Kidney (tissue), 14 donors: ENCODE data around the gene CA10. TPM values are rescaled to one million over a fixed set of nuclear protein-coding genes. Genes with fewer than 3 reads are reported as not detected.

Experiments used
- DNase-seq, 5 donors: peaks; one replicate each; pipeline ENCODE4 v3.0.0-alpha.2; 2013 to 2020
- FAIRE-seq: peaks from 2 replicates; lab custom pipeline; 2012; peaks lifted over from hg19 to GRCh38; lab: Jason Lieb, UNC
- H3K27ac ChIP-seq, 2 donors: one replicate each; pipeline ENCODE4 v1.7.0; 2013; ENCODE audit warnings: low read depth in 2 of 2, low read length in 2 of 2, inconsistent platforms in 1 of 2
- H3K27me3 ChIP-seq: one replicate; pipeline ENCODE4 v1.7.1; 2013; ENCODE audit warnings: low read length, inconsistent platforms; ENCODE audit not compliant: control insufficient read depth, insufficient read depth
- H3K36me3 ChIP-seq, 3 donors: one replicate each; pipeline versions ENCODE4 v1.7.0 to v1.7.1; 2013; ENCODE audit warnings: low read length in 3 of 3, control low read depth in 1 of 3, inconsistent platforms in 1 of 3; ENCODE audit not compliant: insufficient read depth in 3 of 3, control insufficient read depth in 2 of 3
- H3K4me1 ChIP-seq, 3 donors: one replicate each; pipeline versions ENCODE4 v1.7.0 to v1.7.1; 2013; ENCODE audit warnings: low read length in 3 of 3, inconsistent platforms in 1 of 3, low read depth in 1 of 3; ENCODE audit not compliant: control insufficient read depth in 2 of 3, insufficient read depth in 2 of 3
- H3K4me3 ChIP-seq, 3 donors: one replicate each; pipeline versions ENCODE4 v1.7.0 to v1.8.1; 2013; ENCODE audit warnings: low read length in 3 of 3, control low read depth in 1 of 3, inconsistent platforms in 1 of 3
- H3K9ac ChIP-seq, 3 donors: one replicate each; pipeline versions ENCODE4 v1.7.0 to v1.7.1; 2013; ENCODE audit warnings: low read length in 3 of 3, control low read depth in 1 of 3, inconsistent platforms in 1 of 3
- H3K9me3 ChIP-seq, 3 donors: one replicate each; pipeline versions ENCODE4 v1.7.0 to v1.7.1; 2013; ENCODE audit warnings: low read length in 3 of 3, control low read depth in 1 of 3, inconsistent platforms in 1 of 3; ENCODE audit not compliant: control insufficient read depth in 2 of 3, insufficient read depth in 1 of 3
- intact Hi-C: fragments of 100-400 bp; cut with DNase I; formaldehyde crosslinking; loops from one replicate; pipeline ENCODE4 v1.11.1; 2022
- polyA plus RNA-seq: library from polyadenylated mRNA; stranded (reverse); fragments of 350-450 nt; fragmentation: Illumina TruSeq; extraction: RNeasy Lipid Tissue Mini Kit (QIAGEN cat#74804); gene quantifications from one replicate; pipeline ENCODE4 v1.2.3, GENCODE V29; 2014; ENCODE audit warnings: low read depth, low replicate concordance; ENCODE audit not compliant: insufficient read depth
- total RNA-seq: library from RNA; stranded (reverse); fragmentation: NEBNext Ultra II Directional; extraction: Animal tissue kit (Norgen Biotek cat#: 25700); gene quantifications from one replicate; pipeline ENCODE4 v1.2.1, GENCODE V29; 2021
- TF ChIP-seq, protein P1 (sequence below): IDR thresholded peaks from 3 replicates; pipeline ENCODE4 v1.5.1; 2012; ENCODE audit warnings: mild to moderate bottlenecking, moderate library complexity, borderline replicate concordance; ENCODE audit not compliant: insufficient read depth; ENCODE audit errors: extremely low read depth
- donor health status: control.
- donor health status: control.
- donor health status: control.
- donor health status: control.
- donor health status: control.
- donor health status: DM: yes; HTN: yes; CAD: no.
- donor health status: Normal renal cell carcinoma (clear cell type).

The CA10 gene
- total and polyA plus RNA-seq, 2 donors from 2014 or later, result 3.7 to 9.8 TPM

- no peaks in the 10 kb centered on the region for H3K27me3 ChIP-seq
- H3K9me3 ChIP-seq, result no peaks in the 10 kb centered on the region
- H3K4me1 ChIP-seq, result no peaks in the 10 kb centered on the region
- no peak overlapping the region for H3K9ac ChIP-seq
- H3K4me3 ChIP-seq, result no peak overlapping the region
- H3K27ac ChIP-seq, result no peak overlapping the region
- FAIRE-seq (no peak), DNase-seq (peak in 2 of 5 donors; percentile 11 to 21)
- intact Hi-C loops, result no loop called here
- no peaks in the 10 kb centered on the region for H3K36me3 ChIP-seq
- TF ChIP-seq, protein P1, sequence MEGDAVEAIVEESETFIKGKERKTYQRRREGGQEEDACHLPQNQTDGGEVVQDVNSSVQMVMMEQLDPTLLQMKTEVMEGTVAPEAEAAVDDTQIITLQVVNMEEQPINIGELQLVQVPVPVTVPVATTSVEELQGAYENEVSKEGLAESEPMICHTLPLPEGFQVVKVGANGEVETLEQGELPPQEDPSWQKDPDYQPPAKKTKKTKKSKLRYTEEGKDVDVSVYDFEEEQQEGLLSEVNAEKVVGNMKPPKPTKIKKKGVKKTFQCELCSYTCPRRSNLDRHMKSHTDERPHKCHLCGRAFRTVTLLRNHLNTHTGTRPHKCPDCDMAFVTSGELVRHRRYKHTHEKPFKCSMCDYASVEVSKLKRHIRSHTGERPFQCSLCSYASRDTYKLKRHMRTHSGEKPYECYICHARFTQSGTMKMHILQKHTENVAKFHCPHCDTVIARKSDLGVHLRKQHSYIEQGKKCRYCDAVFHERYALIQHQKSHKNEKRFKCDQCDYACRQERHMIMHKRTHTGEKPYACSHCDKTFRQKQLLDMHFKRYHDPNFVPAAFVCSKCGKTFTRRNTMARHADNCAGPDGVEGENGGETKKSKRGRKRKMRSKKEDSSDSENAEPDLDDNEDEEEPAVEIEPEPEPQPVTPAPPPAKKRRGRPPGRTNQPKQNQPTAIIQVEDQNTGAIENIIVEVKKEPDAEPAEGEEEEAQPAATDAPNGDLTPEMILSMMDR, result no peak
Observed at GRCh38 chr17:51913491-51914205, 244.9 kb downstream of the CA10 start.

DNA sequence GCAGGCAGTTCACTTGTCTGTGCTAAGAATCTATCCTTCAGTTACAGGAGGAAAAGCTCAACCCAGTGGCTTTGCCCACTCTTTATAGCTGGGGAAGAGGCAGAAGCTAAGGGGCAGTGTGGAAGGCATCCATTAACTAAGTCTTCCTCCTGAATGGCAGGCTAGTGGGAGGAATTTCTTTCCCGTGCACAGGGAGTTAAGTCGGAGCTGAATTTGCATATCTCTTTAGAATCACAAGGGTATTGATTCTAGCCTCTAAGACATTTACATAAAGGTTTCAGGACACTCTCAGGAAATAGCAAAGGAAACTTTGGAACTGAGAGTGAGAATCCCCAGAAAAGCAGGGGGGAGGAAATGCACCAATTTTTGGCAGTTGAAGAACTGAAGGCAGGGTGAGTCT lies 245.6 kb downstream of the CA10 start:
- Histone ChIP-seq H3K9me3 (no peaks in the 10 kb centered on the region), H3K4me3 (no peak overlapping the region), H3K27ac (no peak overlapping the region), H3K4me1 (no peaks in the 10 kb centered on the region), H3K36me3 (no peaks in the 10 kb centered on the region), H3K9ac (no peak overlapping the region), H3K27me3 (no peaks in the 10 kb centered on the region)
- intact Hi-C loops, result no loop called here
- FAIRE-seq (no peak), DNase-seq (no peak)
- TF ChIP-seq, protein P1, result no peak

- Histone ChIP-seq H3K4me3 (no peak overlapping the region), H3K4me1 (no peaks in the 10 kb centered on the region), H3K27me3 (no peaks in the 10 kb centered on the region), H3K9me3 (no peaks in the 10 kb centered on the region), H3K36me3 (no peaks in the 10 kb centered on the region), H3K9ac (no peak overlapping the region), H3K27ac (no peak overlapping the region)
- FAIRE-seq, result no peak
- no peak for DNase-seq
- intact Hi-C loops, result no loop called here
- TF ChIP-seq, protein P1, result no peak
Observed at GRCh38 chr17:51911237-51911636, 247.3 kb downstream of the CA10 start.
